Liver (tissue), 9 donors: ENCODE measurements around the gene TWNK. TPM values are rescaled to one million over a fixed set of nuclear protein-coding genes. Genes with fewer than 3 reads are reported as not detected.

ENCODE experiments used
- DNase-seq: peaks from one replicate; pipeline ENCODE4 v3.0.0-alpha.2; 2017; ENCODE audit warnings: low spot score
- H3K27ac ChIP-seq, 2 donors: one replicate each; pipeline ENCODE4 v1.7.0; 2013; ENCODE audit warnings: inconsistent platforms in 2 of 2, low read length in 2 of 2, control low read depth in 1 of 2, low read depth in 1 of 2, mild to moderate bottlenecking in 1 of 2
- H3K27me3 ChIP-seq, 4 donors: one replicate each; pipeline versions ENCODE4 v1.6.1 to v1.7.0; 2013; ENCODE audit warnings: low read length in 3 of 4, inconsistent platforms in 1 of 4, mild to moderate bottlenecking in 1 of 4, moderate library complexity in 1 of 4; ENCODE audit not compliant: control insufficient read depth in 4 of 4, insufficient read depth in 4 of 4
- H3K36me3 ChIP-seq, 4 donors: one replicate each; pipeline versions ENCODE4 v1.6.1 to v1.7.0; 2013; ENCODE audit warnings: low read length in 3 of 4, mild to moderate bottlenecking in 3 of 4, low read depth in 1 of 4, moderate library complexity in 1 of 4; ENCODE audit not compliant: control insufficient read depth in 4 of 4, insufficient read depth in 3 of 4
- H3K4me1 ChIP-seq, 4 donors: one replicate each; pipeline versions ENCODE4 v1.6.1 to v1.7.0; 2013; ENCODE audit warnings: low read length in 3 of 4, mild to moderate bottlenecking in 3 of 4, moderate library complexity in 1 of 4; ENCODE audit not compliant: control insufficient read depth in 4 of 4, insufficient read depth in 4 of 4
- H3K4me3 ChIP-seq, 3 donors: one replicate each; pipeline versions ENCODE4 v1.6.1 to v1.7.0; 2013; ENCODE audit warnings: low read length in 3 of 3, control low read depth in 1 of 3, low read depth in 1 of 3, mild to moderate bottlenecking in 1 of 3
- H3K9ac ChIP-seq, 2 donors: one replicate each; pipeline ENCODE4 v1.7.0; 2013; ENCODE audit warnings: low read length in 2 of 2, mild to moderate bottlenecking in 2 of 2, moderate library complexity in 2 of 2, control low read depth in 1 of 2, low read depth in 1 of 2
- H3K9me3 ChIP-seq, 4 donors: one replicate each; pipeline versions ENCODE4 v1.6.1 to v1.7.0; 2013; ENCODE audit warnings: low read length in 3 of 4; ENCODE audit not compliant: control insufficient read depth in 4 of 4
- EGR1 ChIP-seq, 2 donors: IDR thresholded peaks; 2 replicates each; pipeline ENCODE4 v1.6.1; 2016 to 2018; ENCODE audit warnings: antibody characterized with exemption in 2 of 2, low read depth in 2 of 2
- FOXA1 ChIP-seq: IDR thresholded peaks from 2 replicates; pipeline ENCODE4 v1.6.1; 2016; ENCODE audit warnings: antibody characterized with exemption
- FOXA2 ChIP-seq: IDR thresholded peaks from 2 replicates; pipeline ENCODE4 v1.6.1; 2016; ENCODE audit warnings: antibody characterized with exemption
- GABPA ChIP-seq, 2 donors: IDR thresholded peaks in 1 of 2; conservative IDR thresholded peaks in 1 of 2; 2 replicates each; pipeline ENCODE4 v1.6.1; 2016; ENCODE audit warnings: antibody characterized with exemption in 2 of 2, mild to moderate bottlenecking in 1 of 2, moderate library complexity in 1 of 2
- HNF4A ChIP-seq, 2 donors: conservative IDR thresholded peaks; 2 replicates each; pipeline ENCODE4 v1.6.1; 2016; ENCODE audit warnings: antibody characterized with exemption in 2 of 2, mild to moderate bottlenecking in 2 of 2
- HNF4G ChIP-seq: IDR thresholded peaks from 2 replicates; pipeline ENCODE4 v1.6.1; 2016; ENCODE audit warnings: antibody characterized with exemption
- JUND ChIP-seq, 2 donors: IDR thresholded peaks; 2 replicates each; pipeline ENCODE4 v1.6.1; 2016; ENCODE audit warnings: antibody characterized with exemption in 2 of 2
- NR2F2 ChIP-seq: IDR thresholded peaks from 2 replicates; pipeline ENCODE4 v1.6.1; 2016; ENCODE audit warnings: antibody characterized with exemption
- RAD21 ChIP-seq, 2 donors: IDR thresholded peaks; 2 replicates each; pipeline ENCODE4 v1.6.1; 2016; ENCODE audit warnings: antibody characterized with exemption in 2 of 2, mild to moderate bottlenecking in 2 of 2
- RXRA ChIP-seq, 2 donors: IDR thresholded peaks; 2 replicates each; pipeline ENCODE4 v1.6.1; 2017 to 2018; ENCODE audit warnings: antibody characterized with exemption in 2 of 2, mild to moderate bottlenecking in 1 of 2
- SP1 ChIP-seq: IDR thresholded peaks from 2 replicates; pipeline ENCODE4 v1.6.1; 2018; ENCODE audit warnings: antibody characterized with exemption, mild to moderate bottlenecking
- TAF1 ChIP-seq: conservative IDR thresholded peaks from 2 replicates; pipeline ENCODE4 v1.6.1; 2016; ENCODE audit warnings: antibody characterized with exemption, mild to moderate bottlenecking
- YY1 ChIP-seq: IDR thresholded peaks from 2 replicates; pipeline ENCODE4 v1.6.1; 2016; ENCODE audit warnings: antibody characterized with exemption, mild to moderate bottlenecking
- ZBTB33 ChIP-seq: IDR thresholded peaks from 2 replicates; pipeline ENCODE4 v1.6.1; 2016; ENCODE audit warnings: antibody characterized with exemption
- WGBS: extraction: QIAGEN DNeasy Blood & Tissue Kit; methylation state at CpG from one replicate; pipeline ENCODE4 v1.1.7; 2013; 5-methylcytosine and 5-hydroxymethylcytosine counted together
- polyA plus RNA-seq, 2 donors: library from polyadenylated mRNA; stranded (reverse) in 1 of 2; unstranded in 1 of 2; fragments of 200-250 nt in 1 of 2; fragments of >200 nt in 1 of 2; fragmentation: Nextera tagmentation in 1 of 2; extraction: Ambion mirVana in 1 of 2; gene quantifications; one replicate each; pipeline versions ENCODE4 v1.2.1 to v1.2.3, GENCODE V29; 2013 to 2015
- total RNA-seq, 2 donors: library from RNA; depleted of rRNA; stranded (reverse); fragments of >200 nt; gene quantifications; one replicate each; pipeline ENCODE4 v1.2.3, GENCODE V29; 2014
- TF ChIP-seq, protein P1 (sequence below): IDR thresholded peaks from 2 replicates; pipeline ENCODE4 v1.6.1; 2016; ENCODE audit warnings: antibody characterized with exemption, mild to moderate bottlenecking
- TF ChIP-seq, protein P2 (sequence below): fragments of 150-350 bp; IDR thresholded peaks from 2 replicates; pipeline ENCODE4 v1.5.1; 2017; ENCODE audit warnings: improper control_type of control experiment, low read depth, low read length; ENCODE audit not compliant: missing input control
- TF ChIP-seq, protein P3 (sequence below): IDR thresholded peaks from 2 replicates; pipeline ENCODE4 v1.6.1; 2016; ENCODE audit warnings: antibody characterized with exemption
- TF ChIP-seq, protein P4 (sequence below): IDR thresholded peaks from 2 replicates; pipeline ENCODE4 v1.6.1; 2016; ENCODE audit warnings: antibody characterized with exemption
- donor health status: healthy.
- donor health status: healthy.
- donor health status: healthy.
- donor health status: healthy.
- donor health status: healthy.

Gene TWNK
- total and polyA plus RNA-seq, 4 donors = 1.6 to 6.2 (median 4.4) TPM

GRCh38 chr10:101021692-101022251 lies 34.4 kb downstream of the TWNK start:
- Histone ChIP-seq H3K36me3 (no peaks in the 10 kb centered on the region), H3K4me3 (no peak overlapping the region), H3K9ac (no peak overlapping the region), H3K9me3 (no peaks in the 10 kb centered on the region), H3K27me3 (peaks cover 0 to 2% (median under 1%) of the 10 kb centered on the region in 4 donors), H3K4me1 (peaks cover 0 to 4% (median under 1%) of the 10 kb centered on the region in 4 donors), H3K27ac (no peak overlapping the region)
- DNase-seq = no peak
- no peak for TF ChIP-seq NR2F2
- 89% methylated on average over 11 of the region's 11 CpGs for WGBS

- Histone ChIP-seq H3K36me3 (no peaks in the 10 kb centered on the region), H3K9ac (no peak overlapping the region), H3K27me3 (peaks cover 0 to 2% (median 0%) of the 10 kb centered on the region in 4 donors), H3K27ac (no peak overlapping the region), H3K4me3 (no peak overlapping the region), H3K9me3 (no peaks in the 10 kb centered on the region), H3K4me1 (peaks cover 0 to 4% (median under 1%) of the 10 kb centered on the region in 4 donors)
- WGBS = 94% methylated on average over 15 of the region's 15 CpGs
- TF ChIP-seq TAF1 = no peak
- no peak for TF ChIP-seq FOXA1
- no peak for TF ChIP-seq RAD21 (IDR thresholded peaks at IDR 0.05)
- no peak for TF ChIP-seq ZBTB33
- TF ChIP-seq FOXA2 = no peak
- TF ChIP-seq HNF4G = no peak
- TF ChIP-seq, protein P1, sequence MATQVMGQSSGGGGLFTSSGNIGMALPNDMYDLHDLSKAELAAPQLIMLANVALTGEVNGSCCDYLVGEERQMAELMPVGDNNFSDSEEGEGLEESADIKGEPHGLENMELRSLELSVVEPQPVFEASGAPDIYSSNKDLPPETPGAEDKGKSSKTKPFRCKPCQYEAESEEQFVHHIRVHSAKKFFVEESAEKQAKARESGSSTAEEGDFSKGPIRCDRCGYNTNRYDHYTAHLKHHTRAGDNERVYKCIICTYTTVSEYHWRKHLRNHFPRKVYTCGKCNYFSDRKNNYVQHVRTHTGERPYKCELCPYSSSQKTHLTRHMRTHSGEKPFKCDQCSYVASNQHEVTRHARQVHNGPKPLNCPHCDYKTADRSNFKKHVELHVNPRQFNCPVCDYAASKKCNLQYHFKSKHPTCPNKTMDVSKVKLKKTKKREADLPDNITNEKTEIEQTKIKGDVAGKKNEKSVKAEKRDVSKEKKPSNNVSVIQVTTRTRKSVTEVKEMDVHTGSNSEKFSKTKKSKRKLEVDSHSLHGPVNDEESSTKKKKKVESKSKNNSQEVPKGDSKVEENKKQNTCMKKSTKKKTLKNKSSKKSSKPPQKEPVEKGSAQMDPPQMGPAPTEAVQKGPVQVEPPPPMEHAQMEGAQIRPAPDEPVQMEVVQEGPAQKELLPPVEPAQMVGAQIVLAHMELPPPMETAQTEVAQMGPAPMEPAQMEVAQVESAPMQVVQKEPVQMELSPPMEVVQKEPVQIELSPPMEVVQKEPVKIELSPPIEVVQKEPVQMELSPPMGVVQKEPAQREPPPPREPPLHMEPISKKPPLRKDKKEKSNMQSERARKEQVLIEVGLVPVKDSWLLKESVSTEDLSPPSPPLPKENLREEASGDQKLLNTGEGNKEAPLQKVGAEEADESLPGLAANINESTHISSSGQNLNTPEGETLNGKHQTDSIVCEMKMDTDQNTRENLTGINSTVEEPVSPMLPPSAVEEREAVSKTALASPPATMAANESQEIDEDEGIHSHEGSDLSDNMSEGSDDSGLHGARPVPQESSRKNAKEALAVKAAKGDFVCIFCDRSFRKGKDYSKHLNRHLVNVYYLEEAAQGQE = no peak
- no peak for TF ChIP-seq RXRA (IDR thresholded peaks at IDR 0.05)
- TF ChIP-seq GABPA (IDR thresholded peaks at IDR 0.05 in 1 of 2, conservative IDR thresholded peaks at IDR 0.05 in 1 of 2) = no peak
- TF ChIP-seq, protein P2, sequence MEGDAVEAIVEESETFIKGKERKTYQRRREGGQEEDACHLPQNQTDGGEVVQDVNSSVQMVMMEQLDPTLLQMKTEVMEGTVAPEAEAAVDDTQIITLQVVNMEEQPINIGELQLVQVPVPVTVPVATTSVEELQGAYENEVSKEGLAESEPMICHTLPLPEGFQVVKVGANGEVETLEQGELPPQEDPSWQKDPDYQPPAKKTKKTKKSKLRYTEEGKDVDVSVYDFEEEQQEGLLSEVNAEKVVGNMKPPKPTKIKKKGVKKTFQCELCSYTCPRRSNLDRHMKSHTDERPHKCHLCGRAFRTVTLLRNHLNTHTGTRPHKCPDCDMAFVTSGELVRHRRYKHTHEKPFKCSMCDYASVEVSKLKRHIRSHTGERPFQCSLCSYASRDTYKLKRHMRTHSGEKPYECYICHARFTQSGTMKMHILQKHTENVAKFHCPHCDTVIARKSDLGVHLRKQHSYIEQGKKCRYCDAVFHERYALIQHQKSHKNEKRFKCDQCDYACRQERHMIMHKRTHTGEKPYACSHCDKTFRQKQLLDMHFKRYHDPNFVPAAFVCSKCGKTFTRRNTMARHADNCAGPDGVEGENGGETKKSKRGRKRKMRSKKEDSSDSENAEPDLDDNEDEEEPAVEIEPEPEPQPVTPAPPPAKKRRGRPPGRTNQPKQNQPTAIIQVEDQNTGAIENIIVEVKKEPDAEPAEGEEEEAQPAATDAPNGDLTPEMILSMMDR = no peak
- no peak for TF ChIP-seq SP1
- TF ChIP-seq, protein P3, sequence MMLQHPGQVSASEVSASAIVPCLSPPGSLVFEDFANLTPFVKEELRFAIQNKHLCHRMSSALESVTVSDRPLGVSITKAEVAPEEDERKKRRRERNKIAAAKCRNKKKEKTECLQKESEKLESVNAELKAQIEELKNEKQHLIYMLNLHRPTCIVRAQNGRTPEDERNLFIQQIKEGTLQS = no peak
- TF ChIP-seq HNF4A (conservative IDR thresholded peaks at IDR 0.05) = no peak
- no peak for TF ChIP-seq EGR1 (IDR thresholded peaks at IDR 0.05; ENCODE audit: low read depth in 2 of 2)
- no peak for TF ChIP-seq YY1
- TF ChIP-seq NR2F2 = no peak
- TF ChIP-seq JUND (IDR thresholded peaks at IDR 0.05) = no peak
- TF ChIP-seq, protein P4, sequence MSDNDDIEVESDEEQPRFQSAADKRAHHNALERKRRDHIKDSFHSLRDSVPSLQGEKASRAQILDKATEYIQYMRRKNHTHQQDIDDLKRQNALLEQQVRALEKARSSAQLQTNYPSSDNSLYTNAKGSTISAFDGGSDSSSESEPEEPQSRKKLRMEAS = no peak
- DNase-seq = no peak
Measured at GRCh38 chr10:101022967-101023705, 35.8 kb downstream of the TWNK start.
